T-helper 17 cell (primary cell): ENCODE data around the gene USP10. TPM values are rescaled to one million over a fixed set of nuclear protein-coding genes. Genes with fewer than 3 reads are reported as not detected.
"Not testable (repeated sequence)": the region's sequence is repeated elsewhere in the genome, so short reads cannot be mapped to it uniquely, and the experiment has no call there.

Source experiments
- ATAC-seq: fragments of 150-1000 bp; cut with Tn5 transposase; 2 replicates; pipeline ENCODE4 v1.10.0; 2021; ENCODE audit warnings: mild to moderate bottlenecking, moderate library complexity
- DNase-seq, 3 donors: peaks; one replicate each; pipeline versions ENCODE4 v3.0.0 to v3.0.0-alpha.2; 2020 to 2021
- H3K9me3 ChIP-seq: one replicate; pipeline ENCODE4 v1.7.0; 2013; ENCODE audit warnings: low read length, mild to moderate bottlenecking; ENCODE audit not compliant: control insufficient read depth, poor library complexity, severe bottlenecking
- H3K27ac Mint-ChIP-seq: one replicate; pipeline ENCODE4 v1.8.0; 2022; ENCODE audit warnings: mild to moderate bottlenecking, moderate library complexity, mixed read lengths
- H3K27me3 Mint-ChIP-seq: one replicate; pipeline ENCODE4 v1.8.0; 2022; ENCODE audit warnings: mixed read lengths
- H3K36me3 Mint-ChIP-seq: one replicate; pipeline ENCODE4 v1.8.0; 2022; ENCODE audit warnings: low read depth, mixed read lengths
- H3K4me1 Mint-ChIP-seq: one replicate; pipeline ENCODE4 v1.8.0; 2022; ENCODE audit warnings: mild to moderate bottlenecking, mixed read lengths
- H3K4me3 Mint-ChIP-seq: one replicate; pipeline ENCODE4 v1.8.0; 2022; ENCODE audit warnings: mild to moderate bottlenecking, moderate library complexity, mixed read lengths
- total RNA-seq, 4 donors: library from RNA in 2 of 4; stranded (reverse) in 2 of 4; gene quantifications; one replicate each; pipeline ENCODE4 v1.2.3 and lab custom pipeline; 2022 to 2026

The USP10 gene
- total RNA-seq, 2 donors from 2014 or later: 169 to 221 TPM

GRCh38 chr16:84730406-84731106 is 30.8 kb downstream of the USP10 start:
- no peak overlapping the region for H3K4me3 Mint-ChIP-seq
- H3K27ac Mint-ChIP-seq: peak overlapping the region; percentile 29
- H3K27me3 Mint-ChIP-seq: no peaks in the 10 kb centered on the region
- peaks cover 25% of the 10 kb centered on the region for H3K4me1 Mint-ChIP-seq
- H3K9me3 ChIP-seq: no peaks in the 10 kb centered on the region
- no peaks in the 10 kb centered on the region for H3K36me3 Mint-ChIP-seq
- ATAC-seq (peak; percentile 70), DNase-seq (no peak)

- not testable (repeated sequence) for H3K36me3 Mint-ChIP-seq, ATAC-seq, H3K27me3 Mint-ChIP-seq, H3K27ac Mint-ChIP-seq, DNase-seq, H3K4me3 Mint-ChIP-seq, H3K9me3 ChIP-seq
- H3K4me1 Mint-ChIP-seq: peaks cover 21% of the 10 kb centered on the region
These were observed 32.5 kb downstream of the USP10 start for GRCh38 chr16:84732332-84732673.

GRCh38 chr16:84732674-84733352 is 33.0 kb downstream of the USP10 start:
- ATAC-seq: no peak
- no peaks in the 10 kb centered on the region for H3K9me3 ChIP-seq
- no peak overlapping the region for H3K4me3 Mint-ChIP-seq
- H3K36me3 Mint-ChIP-seq: no peaks in the 10 kb centered on the region
- no peak overlapping the region for H3K27ac Mint-ChIP-seq
- no peaks in the 10 kb centered on the region for H3K27me3 Mint-ChIP-seq
- H3K4me1 Mint-ChIP-seq: peaks cover 22% of the 10 kb centered on the region
- DNase-seq: no peak

- H3K4me3 Mint-ChIP-seq: peak overlapping the region; percentile 55
- ATAC-seq (peak; percentile 77), DNase-seq (peak; percentile 16 to 38 (median 21))
- no peaks in the 10 kb centered on the region for H3K36me3 Mint-ChIP-seq
- peaks cover 22% of the 10 kb centered on the region for H3K4me1 Mint-ChIP-seq
- no peaks in the 10 kb centered on the region for H3K27me3 Mint-ChIP-seq
- peak overlapping the region; percentile 19 for H3K27ac Mint-ChIP-seq
- no peaks in the 10 kb centered on the region for H3K9me3 ChIP-seq
These were observed 36.2 kb downstream of the USP10 start for GRCh38 chr16:84735849-84736586.

GRCh38 chr16:84737192-84738011 is 37.6 kb downstream of the USP10 start:
- DNase-seq (no peak), ATAC-seq (no peak)
- Mint-ChIP-seq H3K36me3 (no peaks in the 10 kb centered on the region), H3K27me3 (no peaks in the 10 kb centered on the region), H3K27ac (peak overlapping the region; percentile 80), H3K4me1 (peaks cover 29% of the 10 kb centered on the region), H3K4me3 (no peak overlapping the region)
- H3K9me3 ChIP-seq: no peaks in the 10 kb centered on the region

GRCh38 chr16:84738255-84739038 is 38.6 kb downstream of the USP10 start:
- peaks cover 2% of the 10 kb centered on the region for H3K36me3 Mint-ChIP-seq
- no peak overlapping the region for H3K4me3 Mint-ChIP-seq
- peaks cover 33% of the 10 kb centered on the region for H3K4me1 Mint-ChIP-seq
- H3K27ac Mint-ChIP-seq: peak overlapping the region; percentile 80
- DNase-seq (peak; percentile 53 to 62 (median 57)), ATAC-seq (peak; percentile 79)
- H3K9me3 ChIP-seq: no peaks in the 10 kb centered on the region
- no peaks in the 10 kb centered on the region for H3K27me3 Mint-ChIP-seq

GRCh38 chr16:84739349-84740124 is 39.7 kb downstream of the USP10 start:
- ATAC-seq (no peak), DNase-seq (no peak)
- Mint-ChIP-seq H3K27ac (peak overlapping the region; percentile 80), H3K4me1 (peaks cover 33% of the 10 kb centered on the region), H3K4me3 (no peak overlapping the region), H3K27me3 (no peaks in the 10 kb centered on the region), H3K36me3 (peaks cover 2% of the 10 kb centered on the region)
- H3K9me3 ChIP-seq: no peaks in the 10 kb centered on the region

- Mint-ChIP-seq H3K4me1 (peaks cover 33% of the 10 kb centered on the region), H3K27me3 (no peaks in the 10 kb centered on the region)
These were observed 40.9 kb downstream of the USP10 start for GRCh38 chr16:84740596-84741116.

GRCh38 chr16:84741340-84741830 is 41.6 kb downstream of the USP10 start:
- Mint-ChIP-seq H3K27ac (peak overlapping the region; percentile 84), H3K27me3 (no peaks in the 10 kb centered on the region), H3K4me3 (no peak overlapping the region), H3K36me3 (peaks cover 2% of the 10 kb centered on the region), H3K4me1 (peaks cover 27% of the 10 kb centered on the region)
- H3K9me3 ChIP-seq: no peaks in the 10 kb centered on the region
- DNase-seq (no peak), ATAC-seq (no peak)

More at GRCh38 chr16:84740596-84741116, 40.9 kb downstream of the USP10 start:
- no peak overlapping the region for H3K27ac Mint-ChIP-seq
- ATAC-seq (no peak), DNase-seq (no peak)
- H3K9me3 ChIP-seq: no peaks in the 10 kb centered on the region
- no peak overlapping the region for H3K4me3 Mint-ChIP-seq
- H3K36me3 Mint-ChIP-seq: peaks cover 2% of the 10 kb centered on the region

GRCh38 chr16:84742641-84743092 is 42.9 kb downstream of the USP10 start:
- Mint-ChIP-seq H3K27ac (peak overlapping the region; percentile 84), H3K36me3 (peaks cover 2% of the 10 kb centered on the region)

GRCh38 chr16:84746231-84746630 is 46.4 kb downstream of the USP10 start:
- Mint-ChIP-seq H3K36me3 (peaks cover 2% of the 10 kb centered on the region), H3K27me3 (no peaks in the 10 kb centered on the region), H3K4me1 (peaks cover 29% of the 10 kb centered on the region), H3K27ac (peak overlapping the region; percentile 73), H3K4me3 (no peak overlapping the region)
- DNase-seq (no peak), ATAC-seq (no peak)
- no peaks in the 10 kb centered on the region for H3K9me3 ChIP-seq

More at GRCh38 chr16:84742641-84743092, 42.9 kb downstream of the USP10 start:
- ATAC-seq (no peak), DNase-seq (no peak)
- no peaks in the 10 kb centered on the region for H3K9me3 ChIP-seq
- Mint-ChIP-seq H3K4me3 (no peak overlapping the region), H3K27me3 (no peaks in the 10 kb centered on the region), H3K4me1 (peaks cover 27% of the 10 kb centered on the region)
